Measurements from ENCODE around the gene HRH3.

The HRH3 gene

DNA sequence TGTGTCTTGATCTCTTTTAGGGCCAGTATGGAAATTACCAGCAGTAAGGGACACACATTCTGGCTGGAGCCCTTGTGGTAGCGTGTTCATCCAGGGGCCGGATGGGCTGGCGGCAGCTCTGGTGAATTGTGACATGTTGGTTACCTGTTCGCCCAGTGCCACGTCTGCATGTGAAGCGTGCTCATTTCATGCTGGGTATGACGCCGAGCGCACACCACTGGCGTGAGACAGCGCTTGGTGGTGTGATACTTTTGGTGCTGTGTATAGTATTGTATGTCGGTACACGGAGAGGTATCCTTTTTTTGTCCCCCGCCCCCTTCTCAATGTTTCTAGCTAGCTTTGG, 40.9 kb downstream of the HRH3 start:
- Histone ChIP-seq H3K4me3 (ENCODE audit: low read depth, low read length) (no peak overlapping the region), H3K9ac (ENCODE audit: low read length) (no peak overlapping the region), H3K36me3 (ENCODE audit: control insufficient read depth, insufficient read depth, low read length) (peaks cover 36% of the 10 kb centered on the region), H3K27me3 (ENCODE audit: control insufficient read depth, insufficient read depth, low read length) (no peaks in the 10 kb centered on the region), H3K4me1 (ENCODE audit: control insufficient read depth, insufficient read depth, low read length) (peaks cover 11% of the 10 kb centered on the region), H3K9me3 (ENCODE audit: control insufficient read depth, insufficient read depth, low read depth, low read length) (no peaks in the 10 kb centered on the region), H3K27ac (ENCODE audit: low read depth, low read length) (no peak overlapping the region)

DNA sequence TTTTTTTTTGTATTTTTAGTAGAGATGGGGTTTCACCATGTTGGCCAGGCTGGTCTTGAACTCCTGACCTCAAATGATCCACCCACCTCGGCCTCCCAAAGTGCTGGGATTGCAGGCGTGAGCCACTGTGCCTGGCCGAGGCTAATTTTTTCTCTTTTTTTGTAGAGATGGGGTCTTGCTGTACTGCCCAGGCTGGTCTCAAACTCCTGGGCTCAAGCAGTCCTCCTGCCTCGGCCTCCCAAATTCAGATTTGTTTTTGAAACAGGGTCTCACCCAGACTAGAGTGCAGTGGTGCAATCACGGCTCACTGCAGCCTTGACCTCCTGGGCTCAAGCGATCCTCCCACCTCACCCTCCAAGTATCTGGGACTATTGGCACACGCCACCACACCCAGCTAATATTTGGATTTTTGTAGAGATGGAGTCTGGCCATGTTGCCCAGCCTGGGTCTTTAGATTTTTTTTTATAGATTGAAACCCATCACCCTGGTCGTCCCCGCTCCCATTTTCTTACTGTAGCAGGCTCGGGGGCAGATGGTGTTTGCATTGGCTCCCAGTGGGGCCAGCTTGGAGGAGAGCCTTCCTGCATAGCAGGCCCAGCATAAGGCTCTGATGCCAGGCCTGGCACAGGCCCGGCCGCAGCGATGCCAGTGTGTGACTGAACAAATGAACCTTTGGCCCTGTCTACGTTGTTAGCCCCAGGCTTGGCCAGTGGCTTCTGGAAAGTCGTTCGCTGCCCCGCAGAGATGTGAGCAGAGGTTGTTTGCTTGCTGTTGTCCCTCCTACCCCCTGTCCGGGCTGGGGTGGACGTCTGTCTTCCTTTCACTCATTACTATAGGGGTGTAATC, 41.5 kb downstream of the HRH3 start:
- Histone ChIP-seq H3K36me3 (ENCODE audit: control insufficient read depth, insufficient read depth, low read length) (peaks cover 36% of the 10 kb centered on the region), H3K4me1 (ENCODE audit: control insufficient read depth, insufficient read depth, low read length) (peaks cover 7% of the 10 kb centered on the region), H3K27ac (ENCODE audit: low read depth, low read length) (no peak overlapping the region), H3K27me3 (ENCODE audit: control insufficient read depth, insufficient read depth, low read length) (no peaks in the 10 kb centered on the region), H3K4me3 (ENCODE audit: low read depth, low read length) (no peak overlapping the region), H3K9ac (ENCODE audit: low read length) (no peak overlapping the region), H3K9me3 (ENCODE audit: control insufficient read depth, insufficient read depth, low read depth, low read length) (no peaks in the 10 kb centered on the region)

DNA sequence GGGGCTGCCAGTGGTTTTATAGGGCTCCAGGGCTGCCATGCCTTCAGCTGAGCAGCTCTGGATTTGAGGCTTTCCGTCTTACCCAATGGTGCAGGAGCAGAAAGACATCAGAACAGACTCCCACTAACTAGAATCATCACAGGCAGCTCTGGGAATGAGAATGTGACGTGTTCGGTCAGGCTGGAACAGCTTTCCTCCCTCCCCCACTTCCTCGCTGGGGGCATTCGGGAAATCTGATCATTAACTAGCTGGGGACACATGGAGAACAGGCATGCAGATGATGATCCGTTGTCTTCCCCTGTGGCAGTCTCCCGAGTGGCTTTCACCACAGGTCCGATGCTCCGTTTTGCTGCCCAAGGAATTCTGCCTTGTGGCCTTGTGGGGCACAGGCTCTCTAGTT, 42.8 kb downstream of the HRH3 start:
- no peak overlapping the region for H3K27ac ChIP-seq (ENCODE audit: low read depth, low read length)
- H3K4me3 ChIP-seq (ENCODE audit: low read depth, low read length): no peak overlapping the region
- H3K36me3 ChIP-seq (ENCODE audit: control insufficient read depth, insufficient read depth, low read length): peaks cover 44% of the 10 kb centered on the region
- peaks cover 6% of the 10 kb centered on the region; the same call in 1 of the 2 replicates for H3K4me1 ChIP-seq (ENCODE audit: control insufficient read depth, insufficient read depth, low read length)
- H3K9ac ChIP-seq (ENCODE audit: low read length): no peak overlapping the region
- no peaks in the 10 kb centered on the region for H3K9me3 ChIP-seq (ENCODE audit: control insufficient read depth, insufficient read depth, low read depth, low read length)
- no peaks in the 10 kb centered on the region for H3K27me3 ChIP-seq (ENCODE audit: control insufficient read depth, insufficient read depth, low read length)

DNA sequence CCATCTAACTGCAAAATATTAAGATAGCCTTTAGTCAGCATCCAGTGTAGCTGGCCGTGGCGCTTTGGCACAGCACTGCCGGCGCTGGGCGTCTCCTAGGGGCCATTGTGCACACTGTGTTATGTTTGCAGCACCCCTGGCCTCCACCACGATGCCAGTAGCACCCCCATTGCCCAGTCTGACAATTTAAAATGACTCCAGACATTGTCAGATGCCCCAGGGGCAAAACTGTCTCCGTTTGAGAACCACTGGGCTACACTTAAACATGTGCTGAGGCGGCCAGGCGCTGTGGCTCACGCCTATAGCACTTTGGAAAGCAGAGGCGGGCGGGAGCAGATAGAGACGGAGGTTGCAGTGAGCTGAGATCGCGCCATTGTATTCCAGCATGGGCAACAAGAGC, 43.2 kb downstream of the HRH3 start:
- Histone ChIP-seq H3K4me1 (ENCODE audit: control insufficient read depth, insufficient read depth, low read length) (peaks cover 4% of the 10 kb centered on the region; the same call in 1 of the 2 replicates), H3K9me3 (ENCODE audit: control insufficient read depth, insufficient read depth, low read depth, low read length) (no peaks in the 10 kb centered on the region), H3K27ac (ENCODE audit: low read depth, low read length) (no peak overlapping the region), H3K9ac (ENCODE audit: low read length) (no peak overlapping the region), H3K27me3 (ENCODE audit: control insufficient read depth, insufficient read depth, low read length) (no peaks in the 10 kb centered on the region), H3K4me3 (ENCODE audit: low read depth, low read length) (no peak overlapping the region), H3K36me3 (ENCODE audit: control insufficient read depth, insufficient read depth, low read length) (peaks cover 45% of the 10 kb centered on the region)

DNA sequence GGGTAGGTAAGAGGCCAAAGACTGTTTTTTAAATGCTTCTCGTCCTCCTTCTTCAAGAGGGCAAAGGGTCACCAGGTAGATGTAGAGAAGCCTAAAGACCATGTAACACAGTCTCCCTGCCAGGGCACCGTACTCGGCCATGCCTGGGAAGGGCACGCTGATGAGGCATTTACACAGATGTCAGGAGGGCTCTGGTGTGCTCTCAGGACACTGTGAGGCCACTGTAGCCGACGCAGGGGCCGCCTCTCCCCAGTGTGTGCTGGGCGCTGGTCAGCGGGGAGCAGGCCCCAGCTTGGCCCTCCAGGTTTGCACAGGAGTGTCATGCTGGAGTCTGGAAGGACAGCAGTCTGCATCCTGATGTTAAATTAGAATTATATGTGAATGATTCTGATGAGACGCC, 44.4 kb downstream of the HRH3 start:
- Histone ChIP-seq H3K9ac (ENCODE audit: low read length) (no peak overlapping the region), H3K4me3 (ENCODE audit: low read depth, low read length) (no peak overlapping the region), H3K4me1 (ENCODE audit: control insufficient read depth, insufficient read depth, low read length) (no peaks in the 10 kb centered on the region), H3K36me3 (ENCODE audit: control insufficient read depth, insufficient read depth, low read length) (peaks cover 49% of the 10 kb centered on the region), H3K9me3 (ENCODE audit: control insufficient read depth, insufficient read depth, low read depth, low read length) (no peaks in the 10 kb centered on the region), H3K27me3 (ENCODE audit: control insufficient read depth, insufficient read depth, low read length) (no peaks in the 10 kb centered on the region), H3K27ac (ENCODE audit: low read depth, low read length) (no peak overlapping the region)

DNA sequence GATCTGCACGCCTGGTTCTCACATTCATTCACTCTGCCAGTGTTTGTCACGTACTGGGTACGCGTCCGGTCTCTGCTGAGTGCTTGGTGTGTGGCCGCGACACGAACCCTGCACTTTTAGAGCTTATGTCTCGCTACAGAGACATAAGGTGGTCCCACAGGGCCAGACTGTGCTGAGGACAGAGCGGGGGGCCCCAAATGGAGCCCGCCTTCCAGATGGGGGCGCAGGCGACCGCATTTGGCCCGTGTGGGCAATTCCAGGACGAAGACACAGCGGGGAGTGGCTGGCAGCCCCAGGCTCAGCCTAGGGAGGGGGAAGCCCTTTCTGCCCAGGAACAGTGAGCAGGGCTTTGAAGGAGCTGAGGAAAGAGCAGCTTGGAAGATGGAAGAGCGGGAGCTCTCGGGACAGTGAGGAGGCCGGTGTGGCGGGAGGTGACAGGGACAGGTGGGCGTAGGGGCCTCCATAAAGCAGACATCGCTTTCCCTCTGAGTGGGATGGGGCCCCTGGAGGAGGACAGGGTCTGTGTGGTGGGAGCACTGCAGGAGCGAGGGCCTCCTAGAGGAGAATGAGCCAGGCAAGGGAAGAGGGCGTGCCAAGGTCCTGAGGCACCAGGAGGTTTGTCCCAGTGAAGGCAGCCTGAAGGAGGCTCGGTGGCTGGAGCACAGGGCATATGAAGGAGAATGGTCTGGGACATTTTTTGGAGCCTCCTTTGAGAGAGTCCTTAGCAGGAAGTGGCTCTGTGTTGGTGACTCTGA, 45.0 kb downstream of the HRH3 start:
- Histone ChIP-seq H3K9me3 (ENCODE audit: control insufficient read depth, insufficient read depth, low read depth, low read length) (no peaks in the 10 kb centered on the region), H3K4me3 (ENCODE audit: low read depth, low read length) (no peak overlapping the region), H3K9ac (ENCODE audit: low read length) (no peak overlapping the region), H3K27me3 (ENCODE audit: control insufficient read depth, insufficient read depth, low read length) (no peaks in the 10 kb centered on the region), H3K36me3 (ENCODE audit: control insufficient read depth, insufficient read depth, low read length) (peaks cover 46% of the 10 kb centered on the region), H3K4me1 (ENCODE audit: control insufficient read depth, insufficient read depth, low read length) (no peaks in the 10 kb centered on the region), H3K27ac (ENCODE audit: low read depth, low read length) (no peak overlapping the region)

DNA sequence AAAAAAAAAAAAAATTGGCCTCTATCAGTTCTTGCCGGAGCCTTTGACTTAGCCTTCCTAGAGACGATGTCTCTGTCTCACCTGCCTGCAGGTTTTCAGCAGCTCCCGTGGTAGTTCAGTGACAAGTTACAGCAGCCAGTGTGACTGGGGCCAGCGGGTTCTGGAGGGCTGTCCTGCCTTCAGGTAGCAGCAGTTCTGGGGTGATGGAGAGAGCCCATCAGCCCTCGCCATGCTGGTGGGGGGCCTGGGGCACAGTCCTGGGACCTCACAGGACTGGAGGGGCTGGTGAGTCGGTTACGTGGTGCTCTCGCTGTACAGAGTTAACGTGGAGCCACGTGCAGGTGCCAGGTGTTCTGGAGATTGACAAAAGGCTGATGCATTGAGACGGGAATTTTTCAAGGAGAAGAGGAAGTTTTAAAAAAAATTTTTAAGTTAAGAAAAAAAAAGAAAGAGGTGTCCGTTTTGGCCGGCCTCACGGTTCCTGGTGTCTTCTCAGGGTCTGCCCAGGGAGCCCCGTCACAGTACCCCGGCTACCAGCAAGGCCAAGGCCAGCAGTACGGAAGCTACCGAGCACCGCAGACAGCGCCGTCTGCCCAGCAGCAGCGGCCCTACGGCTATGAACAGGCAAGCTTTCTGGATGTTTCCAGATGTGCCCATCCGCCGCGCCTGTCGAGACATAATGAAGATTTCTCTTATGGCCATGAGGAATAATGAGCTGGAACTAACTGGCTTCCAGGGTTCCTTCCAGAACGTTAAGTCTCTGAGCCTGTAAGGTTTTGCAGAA, 45.9 kb downstream of the HRH3 start:
- Histone ChIP-seq H3K36me3 (ENCODE audit: control insufficient read depth, insufficient read depth, low read length) (peaks cover 50% of the 10 kb centered on the region), H3K9ac (ENCODE audit: low read length) (no peak overlapping the region), H3K27me3 (ENCODE audit: control insufficient read depth, insufficient read depth, low read length) (no peaks in the 10 kb centered on the region), H3K27ac (ENCODE audit: low read depth, low read length) (no peak overlapping the region), H3K9me3 (ENCODE audit: control insufficient read depth, insufficient read depth, low read depth, low read length) (no peaks in the 10 kb centered on the region), H3K4me1 (ENCODE audit: control insufficient read depth, insufficient read depth, low read length) (no peaks in the 10 kb centered on the region), H3K4me3 (ENCODE audit: low read depth, low read length) (no peak overlapping the region)

DNA sequence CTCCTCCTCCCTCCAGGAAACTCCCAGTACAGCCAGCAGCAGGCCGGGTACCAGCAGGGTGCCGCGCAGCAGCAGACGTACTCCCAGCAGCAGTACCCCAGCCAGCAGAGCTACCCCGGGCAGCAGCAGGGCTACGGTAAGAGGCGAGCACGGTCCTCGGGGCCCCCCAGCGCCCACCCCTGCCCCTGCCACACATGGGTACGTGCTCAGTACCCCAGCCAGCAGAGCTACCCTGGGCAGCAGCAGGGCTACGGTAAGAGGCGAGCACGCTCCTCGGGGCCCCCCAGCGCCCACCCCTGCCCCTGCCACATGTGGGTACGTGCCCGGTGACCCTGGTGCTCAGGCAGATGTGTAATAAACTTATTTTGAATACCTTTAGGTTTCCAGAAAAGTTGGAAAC, 47.4 kb downstream of the HRH3 start:
- H3K36me3 ChIP-seq (ENCODE audit: control insufficient read depth, insufficient read depth, low read length): peaks cover 59% of the 10 kb centered on the region
- H3K27me3 ChIP-seq (ENCODE audit: control insufficient read depth, insufficient read depth, low read length): no peaks in the 10 kb centered on the region
- H3K9ac ChIP-seq (ENCODE audit: low read length): no peak overlapping the region
- no peak overlapping the region for H3K4me3 ChIP-seq (ENCODE audit: low read depth, low read length)
- H3K4me1 ChIP-seq (ENCODE audit: control insufficient read depth, insufficient read depth, low read length): no peaks in the 10 kb centered on the region
- no peak overlapping the region for H3K27ac ChIP-seq (ENCODE audit: low read depth, low read length)
- H3K9me3 ChIP-seq (ENCODE audit: control insufficient read depth, insufficient read depth, low read depth, low read length): no peaks in the 10 kb centered on the region

DNA sequence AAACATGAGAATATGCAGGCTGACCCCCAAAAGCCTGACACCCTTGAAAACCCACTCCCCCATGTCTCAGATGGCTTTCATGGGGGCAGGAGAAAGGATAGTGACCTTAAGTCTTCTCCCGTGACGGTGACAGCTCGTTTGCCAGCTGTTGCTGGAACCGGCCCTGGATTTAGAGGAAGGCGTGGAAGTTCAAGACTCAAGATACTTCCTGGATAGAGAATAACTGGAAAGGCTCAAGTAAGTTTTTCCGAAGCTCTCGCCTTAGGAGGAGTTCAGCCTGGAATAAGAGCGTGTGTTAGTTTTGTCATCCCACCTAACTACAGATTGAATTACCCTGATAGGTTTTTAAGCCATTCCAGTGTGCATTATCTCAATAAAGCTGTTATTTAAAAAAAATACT, 48.8 kb downstream of the HRH3 start:
- H3K36me3 ChIP-seq (ENCODE audit: control insufficient read depth, insufficient read depth, low read length): peaks cover 59% of the 10 kb centered on the region
- no peaks in the 10 kb centered on the region for H3K4me1 ChIP-seq (ENCODE audit: control insufficient read depth, insufficient read depth, low read length)
- no peak overlapping the region for H3K4me3 ChIP-seq (ENCODE audit: low read depth, low read length)
- H3K27ac ChIP-seq (ENCODE audit: low read depth, low read length): no peak overlapping the region
- no peaks in the 10 kb centered on the region for H3K27me3 ChIP-seq (ENCODE audit: control insufficient read depth, insufficient read depth, low read length)
- H3K9ac ChIP-seq (ENCODE audit: low read length): no peak overlapping the region
- no peaks in the 10 kb centered on the region for H3K9me3 ChIP-seq (ENCODE audit: control insufficient read depth, insufficient read depth, low read depth, low read length)

DNA sequence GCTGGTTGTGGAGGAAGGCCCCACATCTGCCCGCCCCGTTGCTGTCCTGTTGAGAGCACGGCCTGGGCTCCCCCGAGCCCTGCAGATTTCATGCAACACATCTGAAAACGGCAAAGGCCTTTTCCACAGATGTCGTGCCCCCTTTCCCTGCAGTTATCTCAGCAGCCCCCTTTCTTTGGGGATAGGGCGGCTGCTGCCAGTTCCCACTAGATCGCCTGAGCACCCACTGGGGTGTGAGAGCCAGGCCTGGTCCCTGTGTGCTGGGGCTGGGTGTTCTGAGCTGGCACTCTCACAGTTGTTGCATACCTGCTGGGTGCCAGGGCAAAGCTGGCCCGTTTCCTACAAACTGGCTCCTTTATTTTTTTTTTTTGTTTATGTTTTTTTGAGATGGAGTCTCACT, 49.5 kb downstream of the HRH3 start:
- Histone ChIP-seq H3K27ac (ENCODE audit: low read depth, low read length) (no peak overlapping the region), H3K27me3 (ENCODE audit: control insufficient read depth, insufficient read depth, low read length) (no peaks in the 10 kb centered on the region), H3K9ac (ENCODE audit: low read length) (no peak overlapping the region), H3K36me3 (ENCODE audit: control insufficient read depth, insufficient read depth, low read length) (peaks cover 59% of the 10 kb centered on the region), H3K9me3 (ENCODE audit: control insufficient read depth, insufficient read depth, low read depth, low read length) (no peaks in the 10 kb centered on the region), H3K4me3 (ENCODE audit: low read depth, low read length) (no peak overlapping the region), H3K4me1 (ENCODE audit: control insufficient read depth, insufficient read depth, low read length) (no peaks in the 10 kb centered on the region)

Data from HUES6 (cell line).